NCI-H2081 treated with DMSO at 0.1 percent for 48 hours (cell line): Measurements from ENCODE around the gene MARCHF9.
A peak's percentile ranks its signal among the peaks of the same experiment; 100 is the strongest.

Experiments used
- DNase-seq: peaks from one replicate; lab custom pipeline; 2025; lab: John Stamatoyannopoulos, UW

MARCHF9 gene

GRCh38 chr12:57724003-57724935 lies 30.6 kb upstream of the MARCHF9 start:
- DNase-seq, result no peak

GRCh38 chr12:57724936-57725740 lies 29.8 kb upstream of the MARCHF9 start:
- DNase-seq, result no peak

- DNase-seq, result no peak
These were observed 29.1 kb upstream of the MARCHF9 start for GRCh38 chr12:57725851-57726150.

GRCh38 chr12:57726151-57726883 lies 28.6 kb upstream of the MARCHF9 start:
- peak; percentile 28 for DNase-seq

GRCh38 chr12:57726884-57727757 lies 27.8 kb upstream of the MARCHF9 start:
- DNase-seq, result no peak

- no peak for DNase-seq
These were observed 27.0 kb upstream of the MARCHF9 start for GRCh38 chr12:57727758-57728395.

GRCh38 chr12:57729321-57729844 lies 25.5 kb upstream of the MARCHF9 start:
- DNase-seq, result no peak

- no peak for DNase-seq
These were observed 24.4 kb upstream of the MARCHF9 start for GRCh38 chr12:57730336-57731067.

- DNase-seq, result no peak
These were observed 23.4 kb upstream of the MARCHF9 start for GRCh38 chr12:57731411-57732080.

- DNase-seq, result no peak
These were observed 22.6 kb upstream of the MARCHF9 start for GRCh38 chr12:57732270-57732669.

GRCh38 chr12:57732726-57733593 lies 21.9 kb upstream of the MARCHF9 start:
- DNase-seq, result no peak

GRCh38 chr12:57733928-57734327 lies 21.0 kb upstream of the MARCHF9 start:
- DNase-seq, result no peak

- DNase-seq, result no peak
These were observed 20.3 kb upstream of the MARCHF9 start for GRCh38 chr12:57734591-57734990.

- no peak for DNase-seq
These were observed 19.6 kb upstream of the MARCHF9 start for GRCh38 chr12:57735198-57735855.

GRCh38 chr12:57735952-57736740 lies 18.8 kb upstream of the MARCHF9 start:
- no peak for DNase-seq

GRCh38 chr12:57736741-57737466 lies 18.0 kb upstream of the MARCHF9 start:
- no peak for DNase-seq
